HG02840 (cell line): ENCODE data around the gene TRIP4.
"Not testable (repeated sequence)": the region's sequence is repeated elsewhere in the genome, so short reads cannot be mapped to it uniquely, and the experiment has no call there.

Experiments used
- ATAC-seq: cut with Tn5 transposase; IDR thresholded peaks from one replicate; pipeline ENCODE4 v1.9.1; 2021; ENCODE audit warnings: mild to moderate bottlenecking, moderate library complexity, moderate number of reproducible peaks; ENCODE audit not compliant: unreplicated experiment, low FRiP score

Gene TRIP4

GRCh38 chr15:64476550-64476949, 88.9 kb downstream of the TRIP4 start:
- no peak for ATAC-seq

- no peak for ATAC-seq
Measured at GRCh38 chr15:64478863-64479262, 91.2 kb downstream of the TRIP4 start.

- ATAC-seq = no peak
Measured at GRCh38 chr15:64480891-64481290, 93.3 kb downstream of the TRIP4 start.

- ATAC-seq = no peak
Measured at GRCh38 chr15:64483749-64484148, 96.1 kb downstream of the TRIP4 start.

- ATAC-seq = no peak
Measured at GRCh38 chr15:64485796-64486195, 98.2 kb downstream of the TRIP4 start.

GRCh38 chr15:64490598-64491259, 103.1 kb downstream of the TRIP4 start:
- no peak for ATAC-seq

GRCh38 chr15:64493641-64494040, 106.0 kb downstream of the TRIP4 start:
- ATAC-seq = no peak

- not testable (repeated sequence) for ATAC-seq
Measured at GRCh38 chr15:64495968-64496367, 108.3 kb downstream of the TRIP4 start.

- no peak for ATAC-seq
Measured at GRCh38 chr15:64500695-64501395, 113.2 kb downstream of the TRIP4 start.

GRCh38 chr15:64501396-64501715, 113.7 kb downstream of the TRIP4 start:
- ATAC-seq = no peak

- ATAC-seq = no peak
Measured at GRCh38 chr15:64502151-64502550, 114.5 kb downstream of the TRIP4 start.

- ATAC-seq = no peak
Measured at GRCh38 chr15:64502551-64502950, 114.9 kb downstream of the TRIP4 start.

GRCh38 chr15:64503197-64503596, 115.6 kb downstream of the TRIP4 start:
- ATAC-seq = no peak

GRCh38 chr15:64503640-64504039, 116.0 kb downstream of the TRIP4 start:
- no peak for ATAC-seq
